ENCODE measurements around the gene TOP1.

Gene TOP1

DNA sequence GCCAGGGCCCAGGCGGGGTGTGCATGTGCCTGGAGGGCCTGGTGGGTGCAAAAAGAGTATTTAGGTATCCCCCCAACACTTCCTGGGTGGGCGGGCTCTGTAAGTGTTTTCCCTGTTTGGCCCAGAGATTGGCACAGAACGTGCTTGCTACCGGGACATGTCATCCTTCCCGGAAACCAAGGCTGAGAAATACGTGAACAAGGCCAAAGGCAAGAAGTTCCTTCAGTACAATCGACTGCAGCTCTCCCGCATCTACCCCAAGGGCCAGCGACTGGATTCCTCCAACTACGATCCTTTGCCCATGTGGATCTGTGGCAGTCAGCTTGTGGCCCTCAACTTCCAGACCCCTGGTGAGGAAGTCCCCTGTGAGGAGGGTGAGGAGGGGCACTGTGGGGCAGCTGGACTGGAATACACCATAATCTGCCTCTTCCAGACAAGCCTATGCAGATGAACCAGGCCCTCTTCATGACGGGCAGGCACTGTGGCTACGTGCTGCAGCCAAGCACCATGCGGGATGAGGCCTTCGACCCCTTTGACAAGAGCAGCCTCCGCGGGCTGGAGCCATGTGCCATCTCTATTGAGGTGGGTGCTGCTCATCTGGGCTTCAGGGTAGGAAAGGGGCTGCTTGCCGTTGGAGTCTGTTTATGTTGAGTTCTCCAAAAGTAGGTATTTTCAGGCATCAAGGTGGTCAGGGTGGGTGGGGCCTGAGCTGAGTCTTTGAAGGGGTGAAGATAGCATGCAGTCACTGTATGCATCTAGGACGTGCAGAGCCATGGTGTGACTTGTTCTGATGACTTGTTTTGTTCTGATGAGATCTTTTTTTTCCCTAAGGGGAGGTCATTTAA, 143.9 kb downstream of the TOP1 start:
- TF ChIP-seq, protein P1, sequence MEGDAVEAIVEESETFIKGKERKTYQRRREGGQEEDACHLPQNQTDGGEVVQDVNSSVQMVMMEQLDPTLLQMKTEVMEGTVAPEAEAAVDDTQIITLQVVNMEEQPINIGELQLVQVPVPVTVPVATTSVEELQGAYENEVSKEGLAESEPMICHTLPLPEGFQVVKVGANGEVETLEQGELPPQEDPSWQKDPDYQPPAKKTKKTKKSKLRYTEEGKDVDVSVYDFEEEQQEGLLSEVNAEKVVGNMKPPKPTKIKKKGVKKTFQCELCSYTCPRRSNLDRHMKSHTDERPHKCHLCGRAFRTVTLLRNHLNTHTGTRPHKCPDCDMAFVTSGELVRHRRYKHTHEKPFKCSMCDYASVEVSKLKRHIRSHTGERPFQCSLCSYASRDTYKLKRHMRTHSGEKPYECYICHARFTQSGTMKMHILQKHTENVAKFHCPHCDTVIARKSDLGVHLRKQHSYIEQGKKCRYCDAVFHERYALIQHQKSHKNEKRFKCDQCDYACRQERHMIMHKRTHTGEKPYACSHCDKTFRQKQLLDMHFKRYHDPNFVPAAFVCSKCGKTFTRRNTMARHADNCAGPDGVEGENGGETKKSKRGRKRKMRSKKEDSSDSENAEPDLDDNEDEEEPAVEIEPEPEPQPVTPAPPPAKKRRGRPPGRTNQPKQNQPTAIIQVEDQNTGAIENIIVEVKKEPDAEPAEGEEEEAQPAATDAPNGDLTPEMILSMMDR (IDR thresholded peaks at IDR 0.05; ENCODE audit: insufficient read depth, low read depth, low read length, missing control alignments): no peak
- DNase-seq (ENCODE audit: low read depth): no peak
- no peak overlapping the region for H3K4me3 ChIP-seq (ENCODE audit: low read depth, low read length)

DNA sequence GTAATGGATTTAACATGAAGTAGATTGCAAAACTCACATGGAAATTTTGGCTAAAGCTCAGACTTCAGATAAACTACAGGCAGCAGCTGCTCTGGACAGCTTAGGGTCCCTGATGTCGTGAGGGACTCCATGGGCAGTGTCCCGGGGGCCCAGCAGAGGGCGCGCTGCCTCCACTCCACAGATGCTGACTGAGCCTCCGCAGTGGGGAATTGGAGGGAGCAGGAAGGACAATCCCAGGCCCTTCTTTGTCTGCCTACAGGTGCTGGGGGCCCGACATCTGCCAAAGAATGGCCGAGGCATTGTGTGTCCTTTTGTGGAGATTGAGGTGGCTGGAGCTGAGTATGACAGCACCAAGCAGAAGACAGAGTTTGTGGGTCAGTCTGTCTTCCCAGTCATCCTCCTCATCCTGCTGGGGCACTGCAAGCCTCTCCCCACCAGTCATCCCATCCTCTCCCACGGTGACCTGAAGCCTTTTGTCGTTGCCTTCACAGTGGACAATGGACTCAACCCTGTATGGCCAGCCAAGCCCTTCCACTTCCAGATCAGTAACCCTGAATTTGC, 144.6 kb downstream of the TOP1 start:
- TF ChIP-seq, protein P1 (IDR thresholded peaks at IDR 0.05; ENCODE audit: insufficient read depth, low read depth, low read length, missing control alignments): peak; percentile 96
- DNase-seq (ENCODE audit: low read depth): peak; percentile 71
- H3K4me3 ChIP-seq (ENCODE audit: low read depth, low read length): no peak overlapping the region

DNA sequence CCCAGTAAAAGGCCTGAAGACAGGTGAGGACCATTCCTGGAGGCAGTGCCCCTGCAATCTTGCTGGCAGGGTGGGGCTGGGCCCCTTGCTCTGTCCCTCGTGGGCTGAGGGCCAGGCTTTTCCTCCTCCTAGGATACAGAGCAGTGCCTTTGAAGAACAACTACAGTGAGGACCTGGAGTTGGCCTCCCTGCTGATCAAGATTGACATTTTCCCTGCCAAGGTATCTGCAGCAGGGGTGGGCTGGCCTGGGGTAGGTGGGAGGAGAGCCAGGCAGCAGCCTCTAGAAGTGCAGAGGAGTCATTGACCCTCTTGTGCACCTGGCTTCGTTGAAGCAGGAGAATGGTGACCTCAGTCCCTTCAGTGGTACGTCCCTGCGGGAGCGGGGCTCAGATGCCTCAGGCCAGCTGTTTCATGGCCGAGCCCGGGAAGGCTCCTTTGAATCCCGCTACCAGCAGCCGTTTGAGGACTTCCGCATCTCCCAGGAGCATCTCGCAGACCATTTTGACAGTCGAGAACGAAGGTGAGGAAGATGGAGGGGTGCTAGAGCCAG, 145.2 kb downstream of the TOP1 start:
- H3K4me3 ChIP-seq (ENCODE audit: low read depth, low read length): no peak overlapping the region
- TF ChIP-seq, protein P1 (IDR thresholded peaks at IDR 0.05; ENCODE audit: insufficient read depth, low read depth, low read length, missing control alignments): no peak

More for the DNA sequence above, 145.2 kb downstream of the TOP1 start:
- DNase-seq (ENCODE audit: low read depth): no peak

Data from GM12865 (cell line).